Measurements from ENCODE around the gene BMP6. TPM values are rescaled to one million over a fixed set of nuclear protein-coding genes. Genes with fewer than 3 reads are reported as not detected.

The BMP6 gene
- 141 and 190 TPM in 2 replicates for total RNA-seq

GRCh38 chr6:7725849-7726415, at the start of gene BMP6:
Gene BMP6 (plus strand): TSS chr6:7726099. CDS start chr6:7726956, 857 bp downstream.

GRCh38 chr6:7910654-7911344, 184.9 kb downstream of the BMP6 start, which contains the start of gene TXNDC5:
Gene TXNDC5 (minus strand): TSS chr6:7910788. CDS start chr6:7910776, 12 bp downstream.

Other genes with a start within 250 kb of the BMP6 start
- under 0.01 and 10.5 TPM in 2 replicates for gene DSP, start 184.4 kb upstream of the BMP6 start, total RNA-seq
- 11.6 and 14.2 TPM in 2 replicates for gene SNRNP48, start 135.9 kb upstream of the BMP6 start, total RNA-seq
- 1,055 and 1,190 TPM in 2 replicates for gene TXNDC5, start 184.7 kb downstream of the BMP6 start, total RNA-seq